Stimulated activated CD8-positive, alpha-beta memory T cell treated with anti-CD3 and anti-CD28 coated beads, Interleukin-4, amount 100 ng/mL, for 1 hour (primary cell): ENCODE data around the gene RAMP3.
"Not testable (repeated sequence)": the region's sequence is repeated elsewhere in the genome, so short reads cannot be mapped to it uniquely, and the experiment has no call there.

Experiments
- DNase-seq, 2 donors: peaks; one replicate each; pipeline ENCODE4 v3.0.0-alpha.2; 2020; ENCODE audit warnings: low read depth in 2 of 2, low spot score in 1 of 2

Gene RAMP3

GRCh38 chr7:45190406-45191165 lies 33.0 kb downstream of the RAMP3 start:
- no peak for DNase-seq

- no peak for DNase-seq
Observed at GRCh38 chr7:45191396-45191795, 33.8 kb downstream of the RAMP3 start.

GRCh38 chr7:45192621-45193041 lies 35.0 kb downstream of the RAMP3 start:
- DNase-seq: no peak

GRCh38 chr7:45193828-45194227 lies 36.2 kb downstream of the RAMP3 start:
- no peak for DNase-seq

- no peak for DNase-seq
Observed at GRCh38 chr7:45196374-45196773, 38.8 kb downstream of the RAMP3 start.

- DNase-seq: no peak
Observed at GRCh38 chr7:45197461-45197860, 39.9 kb downstream of the RAMP3 start.

- no peak for DNase-seq
Observed at GRCh38 chr7:45198986-45199385, 41.4 kb downstream of the RAMP3 start.

GRCh38 chr7:45199506-45199905 lies 41.9 kb downstream of the RAMP3 start:
- no peak for DNase-seq

- DNase-seq: no peak
Observed at GRCh38 chr7:45202625-45203024, 45.0 kb downstream of the RAMP3 start.

- no peak for DNase-seq
Observed at GRCh38 chr7:45203036-45203435, 45.4 kb downstream of the RAMP3 start.

GRCh38 chr7:45203459-45203858 lies 45.9 kb downstream of the RAMP3 start:
- DNase-seq: no peak

- no peak for DNase-seq
Observed at GRCh38 chr7:45203936-45204445, 46.4 kb downstream of the RAMP3 start.

GRCh38 chr7:45206266-45206665 lies 48.7 kb downstream of the RAMP3 start:
- DNase-seq: not testable (repeated sequence)

- DNase-seq: not testable (repeated sequence)
Observed at GRCh38 chr7:45209909-45210308, 52.3 kb downstream of the RAMP3 start.

GRCh38 chr7:45211066-45211465 lies 53.5 kb downstream of the RAMP3 start:
- no peak for DNase-seq

- DNase-seq: no peak
Observed at GRCh38 chr7:45211958-45212357, 54.4 kb downstream of the RAMP3 start.

- DNase-seq: no peak
Observed at GRCh38 chr7:45212606-45213005, 55.0 kb downstream of the RAMP3 start.

GRCh38 chr7:45215601-45216062 lies 58.0 kb downstream of the RAMP3 start:
- no peak for DNase-seq

- no peak for DNase-seq
Observed at GRCh38 chr7:45216181-45216580, 58.6 kb downstream of the RAMP3 start.

- no peak for DNase-seq
Observed at GRCh38 chr7:45216622-45217165, 59.1 kb downstream of the RAMP3 start.

GRCh38 chr7:45217358-45217757 lies 59.8 kb downstream of the RAMP3 start:
- no peak for DNase-seq

GRCh38 chr7:45219130-45219529 lies 61.5 kb downstream of the RAMP3 start:
- DNase-seq: no peak
